ENCODE measurements around the gene GAMT. TPM values are rescaled to one million over a fixed set of nuclear protein-coding genes. Genes with fewer than 3 reads are reported as not detected.

Gene GAMT
- total RNA-seq, 1 donor from 2014 or later, result 15.5 TPM

- DNase-seq (ENCODE audit: low spot score in 2 of 2) (peak; percentile 97 to 98), FAIRE-seq (no peak)
These were observed 5.6 kb upstream of the GAMT start for GRCh38 chr19:1406774-1407527.

- DNase-seq (ENCODE audit: low spot score in 2 of 2) (no peak), FAIRE-seq (no peak)
These were observed 1.2 kb upstream of the GAMT start for GRCh38 chr19:1402411-1403070.

- FAIRE-seq (no peak), DNase-seq (ENCODE audit: low spot score in 2 of 2) (no peak)
These were observed 511 bp upstream of the GAMT start for GRCh38 chr19:1401889-1402217.

GRCh38 chr19:1400281-1401137 is 833 bp downstream of the GAMT start:
- no peak for FAIRE-seq
- peak; percentile 69 to 79 for DNase-seq (ENCODE audit: low spot score in 2 of 2)

GRCh38 chr19:1399745-1400144 is 1.6 kb downstream of the GAMT start:
- FAIRE-seq (no peak), DNase-seq (ENCODE audit: low spot score in 2 of 2) (no peak)

GRCh38 chr19:1399079-1399478 is 2.3 kb downstream of the GAMT start:
- DNase-seq (ENCODE audit: low spot score in 2 of 2) (no peak), FAIRE-seq (no peak)

- FAIRE-seq, result no peak
- no peak for DNase-seq (ENCODE audit: low spot score in 2 of 2)
These were observed 3.5 kb downstream of the GAMT start for GRCh38 chr19:1397838-1398237.

- no peak for DNase-seq (ENCODE audit: low spot score in 2 of 2)
- no peak for FAIRE-seq
These were observed 4.3 kb downstream of the GAMT start for GRCh38 chr19:1396768-1397679.

- no peak for FAIRE-seq
- DNase-seq (ENCODE audit: low spot score in 2 of 2), result no peak
These were observed 5.1 kb downstream of the GAMT start for GRCh38 chr19:1396019-1396767.

GRCh38 chr19:1395194-1396018 is 5.9 kb downstream of the GAMT start:
- FAIRE-seq (no peak), DNase-seq (ENCODE audit: low spot score in 2 of 2) (no peak)

GRCh38 chr19:1394252-1395193 is 6.8 kb downstream of the GAMT start:
- DNase-seq (ENCODE audit: low spot score in 2 of 2) (no peak), FAIRE-seq (no peak)

GRCh38 chr19:1393841-1394240 is 7.5 kb downstream of the GAMT start:
- FAIRE-seq (no peak), DNase-seq (ENCODE audit: low spot score in 2 of 2) (no peak)

- DNase-seq (ENCODE audit: low spot score in 2 of 2) (no peak), FAIRE-seq (no peak)
These were observed 8.3 kb downstream of the GAMT start for GRCh38 chr19:1392939-1393530.

- DNase-seq (ENCODE audit: low spot score in 2 of 2) (no peak), FAIRE-seq (no peak)
These were observed 8.9 kb downstream of the GAMT start for GRCh38 chr19:1392407-1392806.

- DNase-seq (ENCODE audit: low spot score in 2 of 2), result no peak
- no peak for FAIRE-seq
These were observed 10.4 kb downstream of the GAMT start for GRCh38 chr19:1390890-1391423.

- FAIRE-seq, result no peak
- DNase-seq (ENCODE audit: low spot score in 2 of 2), result peak in 1 of 2 donors; percentile 66
These were observed 12.1 kb downstream of the GAMT start for GRCh38 chr19:1389033-1389940.

Data from frontal cortex (tissue), 4 donors.